Measurements from ENCODE around the gene POU3F3. TPM values are rescaled to one million over a fixed set of nuclear protein-coding genes. Genes with fewer than 3 reads are reported as not detected.

POU3F3 gene
- total RNA-seq, 1 experiment from 2014 or later = not detected

- TF ChIP-seq ZBTB33 (IDR thresholded peaks at IDR 0.05; ENCODE audit: extremely low read depth, insufficient replicate concordance, low read length) = no peak
These were observed 31.3 kb downstream of the POU3F3 start (continued) for GRCh38 chr2:104885119-104885782.

- no peak for TF ChIP-seq ZFX (IDR thresholded peaks at IDR 0.05)
- TF ChIP-seq ATF3 (IDR thresholded peaks at IDR 0.05) = no peak
- no peak for TF ChIP-seq EZH2phosphoT487 (IDR thresholded peaks at IDR 0.05; ENCODE audit: borderline replicate concordance)
- no peak for TF ChIP-seq ELF1 (IDR thresholded peaks at IDR 0.05; ENCODE audit: borderline replicate concordance, low read depth)
- TF ChIP-seq RAD21 (IDR thresholded peaks at IDR 0.05; ENCODE audit: low read depth) = no peak
- Histone ChIP-seq H3K9me3 (ENCODE audit: control insufficient read depth in 1 of 2, insufficient read depth in 1 of 2, low read depth in 1 of 2, low read length in 2 of 2) (no peaks in the 10 kb centered on the region), H2AFZ (ENCODE audit: low read depth, low read length, poor library complexity, severe bottlenecking) (no peak overlapping the region), H3K9me2 (ENCODE audit: insufficient read depth) (no peaks in the 10 kb centered on the region), H4K20me1 (ENCODE audit: insufficient read depth) (no peaks in the 10 kb centered on the region), H3K4me3 (replicated peaks in 1 of 2; ENCODE audit: low read depth in 1 of 2, low read length in 2 of 2) (no peak overlapping the region), H3K36me3 (ENCODE audit: control insufficient read depth in 1 of 2, insufficient read depth in 2 of 2, low read length in 2 of 2) (no peaks in the 10 kb centered on the region), H3K9ac (ENCODE audit: low read length) (no peak overlapping the region), H3K27ac (ENCODE audit: low read depth, low read length) (no peak overlapping the region), H3K79me2 (ENCODE audit: insufficient read depth, low read length) (no peaks in the 10 kb centered on the region), H3K4me1 (ENCODE audit: control insufficient read depth in 1 of 2, insufficient read depth in 2 of 2, low read length in 2 of 2) (no peaks in the 10 kb centered on the region), H3K27me3 (ENCODE audit: insufficient read depth, low read length) (peaks cover 32% of the 10 kb centered on the region), H3K4me2 (ENCODE audit: low read length) (no peak overlapping the region)
- ChIA-PET POLR2A (no interaction called here), RAD21 (ENCODE audit: low non-redundant PET in 1 of 2, low total read pairs in 2 of 2, uncharacterized antibody in 2 of 2, unreplicated experiment in 2 of 2) (no interaction called here), CTCF (no interaction called here)
- BruUV-seq (replicated peaks) = no TSS peak
- ATAC-seq (no peak), DNase-seq (ENCODE audit: low read depth, low spot score) (no peak)
- intact Hi-C loops (cut with micrococcal nuclease) = no loop called here
These were observed 33.8 kb downstream of the POU3F3 start for GRCh38 chr2:104887676-104888075.

Data from HCT116 (cell line).